NCI-H128 (cell line): ENCODE results near the gene LDB2.

Experiments
- DNase-seq: peaks from one replicate; lab custom pipeline; 2025; ENCODE audit not compliant: unreplicated experiment; lab: John Stamatoyannopoulos, UW

LDB2 gene

DNA sequence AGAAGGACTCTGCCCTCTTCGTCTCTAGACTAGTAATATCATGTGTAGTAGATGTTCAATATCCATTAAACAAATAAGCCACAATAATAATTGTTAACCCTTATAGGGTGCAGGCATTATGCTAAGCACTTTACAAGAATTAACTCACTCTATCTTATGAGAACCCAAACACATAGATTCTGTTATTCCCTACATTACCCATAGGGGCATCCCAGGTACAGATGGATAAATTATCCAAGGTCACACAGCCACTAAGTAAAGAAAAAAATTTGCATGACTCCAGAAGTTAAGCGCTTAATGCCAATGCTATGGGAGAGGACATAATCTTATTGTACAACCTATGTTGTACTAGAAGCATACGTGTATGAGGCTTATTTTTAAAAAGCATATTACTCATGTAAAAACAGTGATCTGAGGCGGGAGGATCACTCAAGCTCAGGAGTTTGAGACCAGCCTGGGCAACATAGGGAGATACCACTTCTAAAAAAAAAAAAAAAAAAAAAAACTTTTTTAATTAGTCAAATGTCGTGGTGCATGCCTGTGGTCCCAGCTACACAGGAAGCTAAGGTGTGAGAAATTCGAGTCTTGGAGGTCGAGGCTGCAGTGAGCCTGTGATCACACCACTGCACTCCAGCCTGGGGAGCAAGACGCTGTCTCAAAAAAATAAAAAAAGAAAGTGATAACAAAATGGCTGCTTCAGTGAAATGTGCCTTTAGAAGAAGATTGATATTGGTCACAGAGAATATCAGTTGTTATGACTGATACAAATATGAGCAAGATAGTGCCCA is 13.6 kb downstream of the LDB2 start:
- no peak for DNase-seq

- no peak for DNase-seq
Observed at GRCh38 chr4:16883806-16884205, 14.6 kb downstream of the LDB2 start.

DNA sequence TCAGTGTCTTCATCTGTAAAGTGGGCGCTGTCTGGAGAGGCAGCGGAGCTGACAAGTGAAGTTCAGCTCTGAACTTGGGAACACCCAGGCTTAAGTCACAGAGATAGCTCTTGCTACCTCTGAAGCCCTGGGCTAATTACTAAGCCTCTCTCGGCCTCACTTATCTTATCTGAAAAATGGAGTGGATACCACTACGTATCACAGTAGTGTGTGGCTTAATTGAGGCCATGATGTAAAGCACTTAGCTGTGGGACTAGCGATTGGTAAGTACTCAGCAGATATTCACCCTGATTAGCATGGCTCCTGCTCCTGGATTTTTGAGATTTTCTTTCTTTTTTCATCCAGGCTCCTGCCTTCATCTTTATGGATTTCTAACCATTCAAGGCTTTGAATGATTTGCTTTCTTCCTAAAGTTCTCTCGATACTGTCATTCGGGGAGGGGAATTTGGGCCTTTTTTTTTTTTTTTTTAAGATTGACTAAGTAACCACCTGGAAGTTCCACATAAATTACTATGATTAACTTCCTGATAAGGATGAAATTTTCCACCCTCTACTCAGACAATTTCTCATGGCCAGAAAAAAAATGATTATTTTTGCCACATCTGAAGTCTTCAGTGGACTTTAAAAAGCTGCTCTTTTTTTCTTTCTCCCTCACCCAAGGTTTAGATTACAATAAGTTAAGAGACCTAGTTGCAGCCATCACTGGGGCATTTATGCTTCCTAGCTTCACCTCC is 17.1 kb downstream of the LDB2 start:
- no peak for DNase-seq

DNA sequence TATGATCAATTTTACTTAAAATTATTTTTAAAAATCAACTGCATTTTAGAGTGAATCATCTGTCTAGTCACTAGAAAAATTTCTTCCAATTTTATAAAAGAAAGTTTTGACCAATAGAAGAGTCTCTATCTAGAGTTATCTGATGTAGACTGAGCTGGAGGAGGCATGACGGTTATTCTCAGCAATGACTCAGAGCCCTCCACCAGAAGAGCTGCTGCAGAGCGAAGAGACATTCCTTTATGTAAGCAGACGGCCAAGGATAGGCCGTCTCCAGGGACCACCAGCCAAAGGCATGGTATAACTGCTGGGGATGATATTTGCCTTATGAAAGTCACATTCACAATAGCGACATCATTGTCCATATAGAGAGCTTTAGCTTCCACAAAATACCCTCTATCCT is 23.0 kb downstream of the LDB2 start:
- no peak for DNase-seq

DNA sequence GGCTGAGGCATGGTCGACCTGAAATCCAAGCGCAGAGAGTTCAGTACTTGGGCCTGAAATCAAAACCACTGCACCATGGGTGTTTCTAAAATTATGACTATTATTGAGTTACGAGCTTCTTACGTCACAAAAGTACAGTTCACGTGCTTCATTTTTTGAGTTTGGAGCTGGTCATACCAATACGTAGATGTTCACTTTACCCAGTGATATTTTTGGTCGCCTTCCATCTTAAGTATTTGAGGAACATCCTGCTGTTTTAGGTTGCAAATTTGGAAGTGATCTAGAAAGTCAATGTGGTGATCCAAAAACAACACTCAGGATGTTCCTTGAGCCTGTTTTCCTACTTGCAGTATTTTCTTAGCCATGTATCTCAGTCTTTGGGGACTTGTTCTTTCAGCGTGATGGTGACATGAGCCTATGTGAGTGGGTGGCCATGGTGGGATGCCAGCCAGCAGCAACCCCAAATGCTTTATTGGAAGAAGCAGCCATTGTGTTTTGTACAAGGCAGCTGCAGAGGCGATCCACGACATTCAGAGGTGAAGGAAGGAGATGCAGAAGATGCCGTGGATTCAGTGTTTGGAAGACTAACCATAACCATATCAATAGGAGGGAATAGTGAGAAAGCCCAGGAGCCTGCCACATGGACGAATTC is 28.7 kb downstream of the LDB2 start:
- DNase-seq: no peak

DNA sequence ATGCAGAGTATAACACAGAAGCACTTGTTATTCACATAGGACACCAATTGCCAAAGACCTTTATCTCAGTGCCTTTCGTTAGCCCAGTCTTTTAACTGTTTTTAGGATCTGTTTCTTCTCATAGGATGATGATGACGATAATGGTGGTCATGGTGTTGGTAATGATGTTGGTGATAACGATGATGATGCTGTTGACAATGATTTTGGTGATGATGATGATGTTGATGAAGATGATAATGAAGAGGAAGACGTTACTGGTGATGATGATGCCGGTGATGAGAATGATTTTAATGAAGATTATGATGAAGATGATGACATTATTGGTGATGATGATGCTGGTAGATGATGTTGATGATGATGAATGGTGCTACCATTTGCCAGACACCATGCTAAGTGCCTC is 29.8 kb downstream of the LDB2 start:
- DNase-seq: no peak

DNA sequence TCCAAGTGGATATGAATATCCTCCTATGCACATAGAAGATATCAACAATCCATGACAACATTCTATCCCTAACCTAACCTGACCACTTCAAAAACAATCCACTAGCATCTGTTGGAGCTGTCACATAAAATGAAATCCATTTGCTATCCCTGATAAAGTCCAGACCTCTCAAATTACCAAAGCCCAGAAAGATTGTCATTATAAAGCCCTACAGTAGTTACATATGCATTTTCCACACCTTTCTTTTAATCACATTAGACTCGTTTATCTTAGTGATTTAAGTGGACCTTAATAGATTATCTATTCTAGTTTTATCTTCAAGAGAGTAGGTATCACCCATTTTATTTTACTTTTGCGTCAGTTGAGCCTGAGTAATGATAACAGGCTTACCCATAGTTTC is 30.6 kb downstream of the LDB2 start:
- no peak for DNase-seq

- DNase-seq: no peak
Observed at GRCh38 chr4:16866974-16867373, 31.5 kb downstream of the LDB2 start.

GRCh38 chr4:16865897-16866283 is 32.6 kb downstream of the LDB2 start:
- no peak for DNase-seq

- DNase-seq: no peak
Observed at GRCh38 chr4:16865209-16865896, 33.1 kb downstream of the LDB2 start.

GRCh38 chr4:16864199-16864598 is 34.2 kb downstream of the LDB2 start:
- DNase-seq: no peak

DNA sequence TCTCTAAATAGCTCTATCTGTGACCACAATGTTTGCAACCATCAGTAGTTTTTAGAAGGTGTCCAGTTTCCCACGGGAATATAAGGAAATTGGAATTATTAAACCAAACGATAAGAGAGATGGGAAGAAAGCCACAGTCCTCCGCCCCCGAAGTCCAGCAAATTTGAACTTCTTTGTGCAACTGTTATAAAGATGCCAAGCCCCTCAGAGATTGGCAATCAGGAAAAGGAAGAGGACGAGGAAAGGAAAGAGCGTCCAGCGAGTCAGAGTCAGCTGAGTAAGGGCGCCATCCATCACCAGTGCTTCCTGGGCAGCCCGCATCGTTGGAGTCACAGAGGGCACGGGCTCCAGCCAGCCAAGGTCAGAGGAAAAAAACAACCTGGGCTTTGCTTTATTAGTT is 35.7 kb downstream of the LDB2 start:
- no peak for DNase-seq

- DNase-seq: no peak
Observed at GRCh38 chr4:16860516-16860915, 37.9 kb downstream of the LDB2 start.

GRCh38 chr4:16859031-16859430 is 39.4 kb downstream of the LDB2 start:
- no peak for DNase-seq

- no peak for DNase-seq
Observed at GRCh38 chr4:16858275-16858752, 40.1 kb downstream of the LDB2 start.

DNA sequence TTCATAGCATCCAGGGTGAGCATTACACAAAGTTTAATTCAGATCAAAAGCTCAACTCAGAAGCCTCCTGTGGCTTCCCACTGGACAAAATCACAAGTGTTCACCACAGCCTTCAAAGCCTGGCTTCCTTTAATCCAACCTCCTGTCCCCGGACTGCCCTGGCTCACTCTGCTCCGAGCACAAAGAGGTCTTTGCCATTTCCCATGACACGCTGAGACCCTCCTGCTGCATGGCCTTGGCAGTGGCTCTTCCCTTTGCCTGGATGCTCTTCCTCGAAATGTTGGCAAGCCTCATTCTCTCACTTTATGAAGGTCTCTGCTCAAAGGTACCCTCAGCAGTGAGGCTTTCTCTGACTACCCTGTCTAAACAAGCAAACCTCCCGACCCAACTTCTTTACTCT is 41.0 kb downstream of the LDB2 start:
- DNase-seq: no peak

DNA sequence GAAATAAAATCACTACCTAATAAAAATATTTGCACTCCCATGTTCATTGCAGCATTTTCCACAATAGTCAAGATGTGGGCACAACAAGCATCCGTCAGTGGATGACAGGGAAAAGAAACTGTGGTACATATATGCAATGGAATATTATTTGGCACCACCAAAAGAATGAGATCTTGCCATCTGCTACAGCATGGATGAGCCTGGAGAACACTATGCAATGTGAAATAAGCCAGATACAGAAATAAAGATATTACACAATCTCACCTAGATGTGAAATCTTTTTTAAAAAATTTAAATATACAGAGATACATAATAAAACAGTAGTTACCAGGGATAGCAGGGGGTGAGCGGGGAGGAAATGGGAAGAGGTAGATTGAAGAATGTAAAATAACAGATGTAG is 44.8 kb downstream of the LDB2 start:
- no peak for DNase-seq

DNA sequence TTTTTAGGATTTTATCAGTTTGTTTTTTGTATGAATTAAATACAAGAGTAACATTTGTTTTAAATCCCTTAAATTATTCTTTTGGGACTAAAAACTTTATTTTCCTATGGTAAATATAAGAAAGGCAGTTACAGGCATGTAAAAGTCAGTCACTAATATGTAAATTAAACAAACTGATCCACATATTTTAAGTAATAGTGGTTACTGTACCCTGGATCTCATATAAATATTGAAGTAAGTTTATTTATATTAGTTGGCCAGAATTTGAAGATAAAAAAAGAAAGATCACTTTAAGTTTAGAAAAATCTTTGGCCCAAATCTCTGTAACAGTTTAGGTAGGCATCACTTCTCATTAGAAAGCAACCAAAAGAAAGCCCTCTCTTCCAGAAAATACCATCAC is 45.8 kb downstream of the LDB2 start:
- DNase-seq: no peak

DNA sequence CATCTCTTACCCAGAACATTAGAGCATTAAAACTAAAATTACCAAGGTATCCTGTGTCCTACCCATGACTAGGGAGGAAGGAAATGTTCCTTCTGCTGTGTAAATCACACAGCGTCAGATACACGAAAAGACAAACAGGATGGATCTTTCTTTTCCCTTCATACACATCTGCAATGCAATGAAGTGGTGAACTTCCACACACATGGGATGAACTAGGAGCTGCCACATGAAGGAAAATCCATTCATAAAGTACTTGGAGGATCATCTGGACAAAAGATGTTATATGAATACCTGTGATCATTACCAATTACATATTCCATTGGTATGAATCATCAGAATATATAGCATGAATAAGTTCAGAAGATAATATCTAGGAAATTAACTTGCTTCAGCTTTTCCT is 46.2 kb downstream of the LDB2 start:
- DNase-seq: no peak

GRCh38 chr4:16846540-16847117 is 51.8 kb downstream of the LDB2 start:
- no peak for DNase-seq
